Uterus (tissue), 4 donors: ENCODE measurements around the gene PPP1R7. TPM values are rescaled to one million over a fixed set of nuclear protein-coding genes. Genes with fewer than 3 reads are reported as not detected.

Source experiments
- DNase-seq, 2 donors: peaks; one replicate each; pipeline ENCODE4 v3.0.0-alpha.2; 2019 to 2020
- H3K27ac ChIP-seq, 2 donors: fragments of 200-600 bp; sonication (generic); 1 replicate in 1 of 2; 2 replicates in 1 of 2; pipeline ENCODE4 v1.5.1; 2016 to 2018
- H3K27me3 ChIP-seq, 2 donors: fragments of 200-600 bp; sonication (generic); one replicate each; pipeline ENCODE4 v1.5.1; 2018 to 2019; ENCODE audit warnings: control low read depth in 1 of 2
- H3K36me3 ChIP-seq, 2 donors: fragments of 200-600 bp; sonication (generic); one replicate each; pipeline ENCODE4 v1.5.1; 2019; ENCODE audit warnings: control low read depth in 1 of 2
- H3K4me1 ChIP-seq, 2 donors: fragments of 200-600 bp; sonication (generic); one replicate each; pipeline ENCODE4 v1.5.1; 2018 to 2019; ENCODE audit warnings: control low read depth in 1 of 2
- H3K4me3 ChIP-seq, 2 donors: fragments of 200-600 bp; sonication (generic); 1 replicate in 1 of 2; 2 replicates in 1 of 2; pipeline ENCODE4 v1.5.1; 2018 to 2019; ENCODE audit warnings: mild to moderate bottlenecking in 1 of 2
- H3K9me3 ChIP-seq, 2 donors: fragments of 200-600 bp; sonication (generic); one replicate each; pipeline ENCODE4 v1.5.1; 2019; ENCODE audit warnings: control low read depth in 1 of 2
- CTCF ChIP-seq, 4 experiments: fragments of 200-600 bp in 2 of 4; fragments of 450-650 bp in 2 of 4; sonication (generic) in 2 of 4; IDR thresholded peaks; one replicate each; pipeline ENCODE4 v1.5.1; 2016 to 2019; ENCODE audit warnings: antibody characterized with exemption in 4 of 4, mild to moderate bottlenecking in 2 of 4, moderate library complexity in 1 of 4
- POLR2A ChIP-seq, 2 donors: fragments of 450-650 bp; IDR thresholded peaks; one replicate each; pipeline ENCODE4 v1.6.1; 2016; ENCODE audit warnings: antibody characterized with exemption in 2 of 2, mild to moderate bottlenecking in 1 of 2, moderate library complexity in 1 of 2
- intact Hi-C: fragments of 100-400 bp; cut with DNase I; formaldehyde crosslinking; loops from one replicate; pipeline ENCODE4 v1.15.1; 2023; ENCODE audit warnings: low total_unique reads
- total RNA-seq, 4 donors: library from RNA; depleted of rRNA in 3 of 4; stranded (reverse); fragments of >200 nt in 3 of 4; gene quantifications; one replicate each; pipeline versions ENCODE4 v1.1.0 to v1.2.4, GENCODE V29; 2014 to 2023
- donor health status: DM: yes; HTN: yes; CAD: no.

Gene PPP1R7
- total RNA-seq, 4 donors from 2014 or later, result 8.5 to 43.6 (median 30.0) TPM

GRCh38 chr2:241216211-241216761 is 66.0 kb downstream of the PPP1R7 start:
- H3K4me1 ChIP-seq, result peaks cover 0 to 4% of the 10 kb centered on the region in 2 donors
- TF ChIP-seq CTCF (IDR thresholded peaks at IDR 0.05) (no peak), POLR2A (IDR thresholded peaks at IDR 0.05) (no peak)
- H3K27ac ChIP-seq, result no peak overlapping the region
- intact Hi-C loops, result no loop called here
- H3K27me3 ChIP-seq, result no peaks in the 10 kb centered on the region
- no peak overlapping the region for H3K4me3 ChIP-seq
- DNase-seq, result no peak
- no peaks in the 10 kb centered on the region for H3K9me3 ChIP-seq
- H3K36me3 ChIP-seq, result no peaks in the 10 kb centered on the region

GRCh38 chr2:241217320-241218031 is 67.2 kb downstream of the PPP1R7 start:
- Histone ChIP-seq H3K4me3 (peak overlapping the region; percentile 44 to 45), H3K36me3 (no peaks in the 10 kb centered on the region), H3K9me3 (no peaks in the 10 kb centered on the region), H3K4me1 (peaks cover 0 to 4% of the 10 kb centered on the region in 2 donors), H3K27ac (peak overlapping the region; percentile 92 to 94), H3K27me3 (no peaks in the 10 kb centered on the region)
- peak; percentile 72 to 73 for DNase-seq
- peak in 1 of 2 donors; percentile 43 for TF ChIP-seq POLR2A (IDR thresholded peaks at IDR 0.05)
- peak in 1 of 4 experiments; percentile 5 for TF ChIP-seq CTCF (IDR thresholded peaks at IDR 0.05)
- intact Hi-C loops, result no loop called here

GRCh38 chr2:241218131-241219029 is 68.1 kb downstream of the PPP1R7 start:
- H3K9me3 ChIP-seq, result no peaks in the 10 kb centered on the region
- peaks cover 0 to 4% of the 10 kb centered on the region in 2 donors for H3K4me1 ChIP-seq
- no peaks in the 10 kb centered on the region for H3K27me3 ChIP-seq
- no peaks in the 10 kb centered on the region for H3K36me3 ChIP-seq
- DNase-seq, result peak; percentile 55 to 59
- intact Hi-C loops, result no loop called here
- TF ChIP-seq POLR2A (IDR thresholded peaks at IDR 0.05) (no peak), CTCF (IDR thresholded peaks at IDR 0.05) (peak in 3 of 4 experiments; percentile 5 to 25 (median 22))
- peak overlapping the region; percentile 45 to 74 for H3K4me3 ChIP-seq
- peak overlapping the region; percentile 62 to 84 for H3K27ac ChIP-seq

GRCh38 chr2:241219030-241219382 is 68.7 kb downstream of the PPP1R7 start:
- H3K4me3 ChIP-seq, result peak overlapping the region; percentile 45 to 74
- H3K9me3 ChIP-seq, result no peaks in the 10 kb centered on the region
- no peak for TF ChIP-seq CTCF (IDR thresholded peaks at IDR 0.05)
- TF ChIP-seq POLR2A (IDR thresholded peaks at IDR 0.05), result no peak
- H3K27ac ChIP-seq, result peak overlapping the region in 1 of 2 donors; percentile 62
- H3K36me3 ChIP-seq, result no peaks in the 10 kb centered on the region
- no peaks in the 10 kb centered on the region for H3K27me3 ChIP-seq
- intact Hi-C loops, result no loop called here
- H3K4me1 ChIP-seq, result peaks cover 0 to 7% of the 10 kb centered on the region in 2 donors
- DNase-seq, result no peak
